ENCODE data around the gene PIK3C2G. TPM values are rescaled to one million over a fixed set of nuclear protein-coding genes. Genes with fewer than 3 reads are reported as not detected.

The PIK3C2G gene
- total RNA-seq, 1 experiment from 2014 or later = not detected

- DNase-seq (ENCODE audit: low read depth) = no peak
These were observed 19.4 kb downstream of the PIK3C2G start for GRCh38 chr12:18280728-18281127.

- DNase-seq (ENCODE audit: low read depth) = no peak
These were observed 20.6 kb downstream of the PIK3C2G start for GRCh38 chr12:18281941-18282340.

- DNase-seq (ENCODE audit: low read depth) = no peak
These were observed 22.5 kb downstream of the PIK3C2G start for GRCh38 chr12:18283831-18284230.

- no peak for DNase-seq (ENCODE audit: low read depth)
These were observed 23.1 kb downstream of the PIK3C2G start for GRCh38 chr12:18284386-18284785.

GRCh38 chr12:18285161-18285560 lies 23.8 kb downstream of the PIK3C2G start:
- DNase-seq (ENCODE audit: low read depth) = no peak

GRCh38 chr12:18290386-18290785 lies 29.1 kb downstream of the PIK3C2G start:
- no peak for DNase-seq (ENCODE audit: low read depth)

GRCh38 chr12:18294889-18295288 lies 33.6 kb downstream of the PIK3C2G start:
- no peak for DNase-seq (ENCODE audit: low read depth)

GRCh38 chr12:18296201-18296908 lies 35.0 kb downstream of the PIK3C2G start:
- no peak for DNase-seq (ENCODE audit: low read depth)

GRCh38 chr12:18296909-18297280 lies 35.6 kb downstream of the PIK3C2G start:
- DNase-seq (ENCODE audit: low read depth) = no peak

GRCh38 chr12:18297902-18298301 lies 36.6 kb downstream of the PIK3C2G start:
- DNase-seq (ENCODE audit: low read depth) = no peak

- DNase-seq (ENCODE audit: low read depth) = no peak
These were observed 41.6 kb downstream of the PIK3C2G start for GRCh38 chr12:18302809-18303430.

- no peak for DNase-seq (ENCODE audit: low read depth)
These were observed 43.3 kb downstream of the PIK3C2G start for GRCh38 chr12:18304609-18305008.

- DNase-seq (ENCODE audit: low read depth) = no peak
These were observed 45.0 kb downstream of the PIK3C2G start for GRCh38 chr12:18306311-18306710.

GRCh38 chr12:18313306-18313705 lies 52.0 kb downstream of the PIK3C2G start:
- DNase-seq (ENCODE audit: low read depth) = no peak

- peak; percentile 13 for DNase-seq (ENCODE audit: low read depth)
These were observed 58.8 kb downstream of the PIK3C2G start for GRCh38 chr12:18320036-18320617.

- DNase-seq (ENCODE audit: low read depth) = no peak
These were observed 59.7 kb downstream of the PIK3C2G start for GRCh38 chr12:18320976-18321375.

GRCh38 chr12:18323159-18323558 lies 61.8 kb downstream of the PIK3C2G start:
- DNase-seq (ENCODE audit: low read depth) = no peak

GRCh38 chr12:18327036-18327435 lies 65.7 kb downstream of the PIK3C2G start:
- DNase-seq (ENCODE audit: low read depth) = no peak

GRCh38 chr12:18332173-18332572 lies 70.9 kb downstream of the PIK3C2G start:
- DNase-seq (ENCODE audit: low read depth) = no peak

- DNase-seq (ENCODE audit: low read depth) = no peak
These were observed 78.3 kb downstream of the PIK3C2G start for GRCh38 chr12:18339633-18340032.

- no peak for DNase-seq (ENCODE audit: low read depth)
These were observed 78.9 kb downstream of the PIK3C2G start for GRCh38 chr12:18340186-18340585.

- no peak for DNase-seq (ENCODE audit: low read depth)
These were observed 79.5 kb downstream of the PIK3C2G start for GRCh38 chr12:18340786-18341185.

- DNase-seq (ENCODE audit: low read depth) = no peak
These were observed 82.4 kb downstream of the PIK3C2G start for GRCh38 chr12:18343708-18344107.
